Measurements from ENCODE around the gene CIB1. TPM values are rescaled to one million over a fixed set of nuclear protein-coding genes. Genes with fewer than 3 reads are reported as not detected.
A peak's percentile ranks its signal among the peaks of the same experiment; 100 is the strongest.

Gene CIB1
- total RNA-seq, 4 donors from 2014 or later = 15.5 to 43.4 (median 30.7) TPM

DNA sequence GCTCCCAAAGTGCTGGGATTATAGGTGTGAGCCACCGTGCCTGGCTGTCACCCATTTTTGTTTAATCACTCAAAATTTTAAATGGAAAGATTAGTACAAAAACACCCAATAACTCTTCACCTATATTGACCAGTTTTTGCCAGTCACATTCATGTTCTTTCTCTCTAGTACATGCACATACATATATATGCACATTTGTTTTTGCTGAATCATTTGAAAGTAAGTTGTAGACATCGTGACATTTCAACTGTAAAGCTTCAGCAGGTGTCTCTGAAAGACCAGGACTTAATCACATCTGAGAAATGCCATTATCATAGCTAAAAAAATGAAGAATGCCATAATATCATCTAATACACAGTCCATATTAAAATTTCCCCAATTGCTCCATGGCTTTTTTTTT, 39.1 kb downstream of the CIB1 start:
- TF ChIP-seq, protein P1, sequence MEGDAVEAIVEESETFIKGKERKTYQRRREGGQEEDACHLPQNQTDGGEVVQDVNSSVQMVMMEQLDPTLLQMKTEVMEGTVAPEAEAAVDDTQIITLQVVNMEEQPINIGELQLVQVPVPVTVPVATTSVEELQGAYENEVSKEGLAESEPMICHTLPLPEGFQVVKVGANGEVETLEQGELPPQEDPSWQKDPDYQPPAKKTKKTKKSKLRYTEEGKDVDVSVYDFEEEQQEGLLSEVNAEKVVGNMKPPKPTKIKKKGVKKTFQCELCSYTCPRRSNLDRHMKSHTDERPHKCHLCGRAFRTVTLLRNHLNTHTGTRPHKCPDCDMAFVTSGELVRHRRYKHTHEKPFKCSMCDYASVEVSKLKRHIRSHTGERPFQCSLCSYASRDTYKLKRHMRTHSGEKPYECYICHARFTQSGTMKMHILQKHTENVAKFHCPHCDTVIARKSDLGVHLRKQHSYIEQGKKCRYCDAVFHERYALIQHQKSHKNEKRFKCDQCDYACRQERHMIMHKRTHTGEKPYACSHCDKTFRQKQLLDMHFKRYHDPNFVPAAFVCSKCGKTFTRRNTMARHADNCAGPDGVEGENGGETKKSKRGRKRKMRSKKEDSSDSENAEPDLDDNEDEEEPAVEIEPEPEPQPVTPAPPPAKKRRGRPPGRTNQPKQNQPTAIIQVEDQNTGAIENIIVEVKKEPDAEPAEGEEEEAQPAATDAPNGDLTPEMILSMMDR (IDR thresholded peaks at IDR 0.05 in 4 of 5, conservative IDR thresholded peaks at IDR 0.05 in 1 of 5) = no peak
- no peak for TF ChIP-seq POLR2A (IDR thresholded peaks at IDR 0.05)
- no peaks in the 10 kb centered on the region for H3K27me3 ChIP-seq
- ATAC-seq (no peak), DNase-seq (no peak)
- H3K4me1 ChIP-seq = peaks cover 19 to 27% of the 10 kb centered on the region in 2 donors
- H3K4me3 ChIP-seq = no peak overlapping the region
- in situ Hi-C loops (cut with MboI; ENCODE audit: low sequenced_read_pairs in 4 of 4) (no loop called here), intact Hi-C loops (cut with DNase I; ENCODE audit: low total_unique reads) (no loop called here)
- no peaks in the 10 kb centered on the region for H3K36me3 ChIP-seq
- no peak overlapping the region for H3K27ac ChIP-seq
- H3K9me3 ChIP-seq = no peaks in the 10 kb centered on the region

DNA sequence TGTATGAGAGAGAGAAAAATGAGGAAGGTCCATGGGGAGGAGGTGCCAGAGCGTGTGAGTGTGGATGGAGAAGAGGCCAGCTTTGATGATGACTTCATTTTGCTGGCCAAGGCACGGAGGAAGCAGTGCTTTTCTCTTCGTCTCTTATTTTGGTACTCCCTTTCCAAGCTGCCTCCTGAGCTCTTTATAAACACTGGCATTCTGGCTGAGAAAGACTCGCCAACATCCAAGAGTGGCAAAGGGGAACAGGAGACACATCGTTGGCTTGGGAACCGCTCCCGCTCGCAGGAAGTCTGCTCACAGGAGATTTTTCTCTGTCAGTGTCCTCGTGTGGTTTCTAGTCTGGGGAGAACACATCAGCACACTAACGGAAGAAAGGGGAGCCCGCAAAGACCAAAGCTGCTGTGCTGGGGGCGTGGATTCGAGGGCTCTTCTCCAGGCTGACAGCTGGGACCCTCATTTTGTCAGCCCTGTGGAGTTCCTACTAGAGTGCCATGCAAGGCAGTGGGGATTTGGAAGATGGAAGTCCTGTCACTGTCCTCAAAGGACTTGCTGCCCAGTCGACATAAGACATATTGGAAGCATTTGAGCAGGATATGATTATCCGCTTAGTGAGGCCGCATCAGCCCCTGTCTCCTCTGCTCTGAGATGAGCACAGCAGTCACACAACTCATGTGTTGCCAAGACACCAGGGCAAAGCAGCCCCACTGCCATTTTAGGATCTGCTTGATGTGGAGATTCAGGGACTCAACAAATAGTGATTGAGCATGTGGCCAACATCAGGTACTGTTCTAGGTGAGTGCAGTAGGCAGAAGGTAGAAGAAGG, 40.6 kb downstream of the CIB1 start:
- Histone ChIP-seq H3K27ac (peak overlapping the region in 3 of 4 donors; percentile 43 to 66 (median 46)), H3K4me3 (no peak overlapping the region)

DNA sequence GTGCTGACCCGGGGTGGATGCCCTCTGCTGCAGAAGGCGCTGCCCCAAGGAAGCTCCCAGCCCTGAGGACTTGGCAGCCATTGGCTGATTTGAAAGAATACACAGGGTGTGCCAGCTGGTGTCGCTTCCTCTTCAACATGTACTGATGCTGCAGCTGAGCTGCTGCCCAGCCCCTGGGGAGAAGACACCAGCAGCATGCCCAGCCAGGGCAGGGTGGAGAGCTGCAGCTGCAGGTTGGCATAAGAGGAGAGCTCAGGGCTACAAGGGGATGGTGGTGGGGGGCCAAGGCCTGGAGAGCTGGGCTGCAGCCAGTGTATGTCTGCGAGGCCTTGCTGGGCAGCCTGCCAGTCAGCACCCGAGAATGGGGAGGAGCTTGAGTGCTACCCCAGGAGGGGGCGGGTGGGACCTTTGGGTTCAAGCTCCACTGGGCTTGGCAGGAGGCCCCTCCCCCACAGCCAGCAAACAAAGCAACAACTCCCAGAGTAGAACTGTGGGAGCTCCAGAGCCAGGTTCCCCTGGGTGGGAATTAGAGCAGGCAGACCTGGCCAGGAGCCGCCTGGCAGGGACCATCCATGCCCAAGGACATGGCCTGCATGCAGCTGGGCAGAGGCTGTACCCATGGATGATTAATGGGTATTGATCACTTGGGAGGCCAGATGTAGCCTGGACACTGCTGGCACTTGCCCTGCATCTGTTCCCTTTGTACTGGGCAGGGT, 41.8 kb downstream of the CIB1 start:
- H3K27ac ChIP-seq = peak overlapping the region; percentile 2 to 61 (median 39)
- H3K4me1 ChIP-seq = peaks cover 19 to 27% of the 10 kb centered on the region in 2 donors
- no peak overlapping the region for H3K4me3 ChIP-seq
- in situ Hi-C loops (cut with MboI; ENCODE audit: low sequenced_read_pairs in 4 of 4) = no loop called here
- intact Hi-C loops (cut with DNase I; ENCODE audit: low total_unique reads) = no loop called here
- H3K9me3 ChIP-seq = no peaks in the 10 kb centered on the region
- ATAC-seq (peak; percentile 86 to 95), DNase-seq (peak; percentile 73 to 88)
- TF ChIP-seq, protein P1 (IDR thresholded peaks at IDR 0.05 in 4 of 5, conservative IDR thresholded peaks at IDR 0.05 in 1 of 5) = no peak
- no peak for TF ChIP-seq POLR2A (IDR thresholded peaks at IDR 0.05)
- no peaks in the 10 kb centered on the region for H3K36me3 ChIP-seq
- no peaks in the 10 kb centered on the region for H3K27me3 ChIP-seq

More for the DNA sequence above, 40.6 kb downstream of the CIB1 start:
- Histone ChIP-seq H3K9me3 (no peaks in the 10 kb centered on the region), H3K4me1 (peaks cover 19 to 27% of the 10 kb centered on the region in 2 donors), H3K27me3 (no peaks in the 10 kb centered on the region), H3K36me3 (no peaks in the 10 kb centered on the region)
- ATAC-seq (peak in 1 of 2 donors; percentile 22), DNase-seq (no peak)
- in situ Hi-C loops (cut with MboI; ENCODE audit: low sequenced_read_pairs in 4 of 4) (no loop called here), intact Hi-C loops (cut with DNase I; ENCODE audit: low total_unique reads) (no loop called here)
- no peak for TF ChIP-seq POLR2A (IDR thresholded peaks at IDR 0.05)
- TF ChIP-seq, protein P1 (IDR thresholded peaks at IDR 0.05 in 4 of 5, conservative IDR thresholded peaks at IDR 0.05 in 1 of 5) = no peak

DNA sequence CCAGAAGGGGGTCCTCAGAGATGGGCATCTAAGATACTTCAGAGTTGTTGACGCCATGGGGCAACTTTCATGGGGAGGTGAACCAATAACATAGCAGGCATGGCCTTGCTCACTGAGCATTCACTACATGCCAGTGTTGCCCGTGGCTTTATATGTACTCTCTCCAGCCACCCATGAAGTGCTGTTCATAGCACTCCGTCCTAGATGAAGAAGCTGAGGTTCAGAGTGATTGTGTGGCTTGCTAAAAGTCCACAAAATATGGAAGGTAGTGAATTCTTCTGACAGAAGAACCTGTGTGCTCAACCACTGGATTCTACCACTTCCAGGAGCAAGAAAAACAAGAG, 42.4 kb downstream of the CIB1 start:
- H3K27me3 ChIP-seq = no peaks in the 10 kb centered on the region
- no peak for TF ChIP-seq POLR2A (IDR thresholded peaks at IDR 0.05)
- TF ChIP-seq, protein P1 (IDR thresholded peaks at IDR 0.05 in 4 of 5, conservative IDR thresholded peaks at IDR 0.05 in 1 of 5) = no peak
- ATAC-seq (no peak), DNase-seq (no peak)
- intact Hi-C loops (cut with DNase I; ENCODE audit: low total_unique reads) (no loop called here), in situ Hi-C loops (cut with MboI; ENCODE audit: low sequenced_read_pairs in 4 of 4) (no loop called here)
- H3K27ac ChIP-seq = peak overlapping the region in 3 of 4 donors; percentile 2 to 37 (median 34)
- H3K4me3 ChIP-seq = no peak overlapping the region
- peaks cover 19 to 27% of the 10 kb centered on the region in 2 donors for H3K4me1 ChIP-seq
- H3K36me3 ChIP-seq = no peaks in the 10 kb centered on the region
- no peaks in the 10 kb centered on the region for H3K9me3 ChIP-seq

All from gastrocnemius medialis (tissue), 4 donors.